Heart right ventricle (tissue), 16 donors: ENCODE results near the gene LZTS3. TPM values are rescaled to one million over a fixed set of nuclear protein-coding genes. Genes with fewer than 3 reads are reported as not detected.

Source experiments
- ATAC-seq, 8 donors: fragments of 200-7000 bp; cut with Tn5 transposase; one replicate each; pipeline ENCODE4 v1.9.1; 2020; ENCODE audit warnings: mild to moderate bottlenecking in 8 of 8, moderate library complexity in 8 of 8, moderate number of reproducible peaks in 1 of 8
- DNase-seq, 2 donors: peaks; one replicate each; pipeline ENCODE4 v3.0.0-alpha.2; 2020
- H3K27ac ChIP-seq, 10 donors: fragments of 200-600 bp; sonication (generic) in 2 of 10; one replicate each; pipeline versions ENCODE4 v1.5.0 to v1.8.0; 2020 to 2022; ENCODE audit warnings: mild to moderate bottlenecking in 3 of 10
- H3K27me3 ChIP-seq, 7 donors: fragments of 200-600 bp; one replicate each; pipeline ENCODE4 v1.8.0; 2021 to 2022; ENCODE audit warnings: mild to moderate bottlenecking in 2 of 7
- H3K36me3 ChIP-seq, 9 donors: fragments of 200-600 bp; sonication (generic) in 1 of 9; one replicate each; pipeline versions ENCODE4 v1.5.0 to v1.8.0; 2020 to 2022; ENCODE audit warnings: mild to moderate bottlenecking in 2 of 9
- H3K4me1 ChIP-seq, 9 donors: fragments of 200-600 bp; sonication (generic) in 1 of 9; one replicate each; pipeline versions ENCODE4 v1.5.0 to v1.8.0; 2020 to 2022; ENCODE audit warnings: mild to moderate bottlenecking in 4 of 9
- H3K4me3 ChIP-seq, 10 donors: fragments of 200-600 bp; sonication (generic) in 2 of 10; one replicate each; pipeline versions ENCODE4 v1.5.0 to v1.8.0; 2020 to 2022; ENCODE audit warnings: mild to moderate bottlenecking in 7 of 10, moderate library complexity in 2 of 10
- H3K9me3 ChIP-seq, 11 donors: fragments of 200-600 bp in 10 of 11; sonication (generic) in 2 of 11; one replicate each; pipeline versions ENCODE4 v1.5.0 to v1.8.0; 2013 to 2022; ENCODE audit warnings: mild to moderate bottlenecking in 2 of 11, control low read depth in 1 of 11, moderate library complexity in 1 of 11
- CTCF ChIP-seq, 9 donors: fragments of 200-600 bp; sonication (generic) in 2 of 9; IDR thresholded peaks; one replicate each; pipeline versions ENCODE4 v1.5.0 to v1.8.0; 2021 to 2022; ENCODE audit warnings: antibody characterized with exemption in 9 of 9, mild to moderate bottlenecking in 5 of 9, moderate library complexity in 1 of 9
- WGBS, 2 donors: extraction: QIAGEN DNeasy Blood & Tissue Kit; methylation state at CpG; one replicate each; pipeline ENCODE4 v1.1.7; 2013; ENCODE audit warnings: inconsistent platforms in 1 of 2; 5-methylcytosine and 5-hydroxymethylcytosine counted together
- intact Hi-C, 10 donors: fragments of 100-400 bp; cut with DNase I; formaldehyde crosslinking; loops; one replicate each; pipeline versions ENCODE4 v1.11.1 to v1.14.2; 2022
- polyA plus RNA-seq, 2 donors: library from polyadenylated mRNA; stranded (reverse); fragments of 200-250 nt; gene quantifications; one replicate each; pipeline ENCODE4 v1.2.3, GENCODE V29; 2013
- total RNA-seq, 10 donors: library from RNA; stranded (reverse); fragmentation: NEBNext Ultra II Directional in 3 of 10; extraction: Animal tissue kit (Norgen Biotek cat#: 25700) in 3 of 10; gene quantifications; one replicate each; pipeline versions ENCODE4 v1.2.1 to v1.2.4, GENCODE V29; 2021 to 2023
- donor health status: Arrhythmogenic right ventricular cardiomyopathy.
- donor health status: ischemic (EF 13 %, LVEDD 7.1; RV severe dilation, severe dysfunction).
- donor health status: healthy with polysubstance abuse.
- donor health status: DM: no; HTN: yes; CAD: no.
- donor health status: DM: no; HTN: no; CAD: no.
- donor health status: ischemic (EF 25% LVEDD 6.9; RV normal size, moderate dysfunction).
- donor health status: ischemic (EF 25% LVEDD 5.7; RV mildly dilated, moderate dysfunction).
- donor health status: healthy.
- donor health status: DM: yes; HTN: yes; CAD: no.
- donor health status: Ischemic cardiomyopathy.
- donor health status: ischemic (EF 35%, LVEDD 5.7; RV mildly dilated, moderate dysfunction).
- donor health status: nonischemic (EF 11% LVEDD 7.7; RV severe dilation, severe dysfunction).
- donor health status: DM: yes; HTN: yes; CAD: no.
- donor health status: PGD.
- donor health status: ischemic (EF 29% LVEDD 5.4; RV normal size, mild dysfunction).
- donor health status: nonischemic (EF 23%, LVEDD 6.1; RV moderate dilation, normal function).

Gene LZTS3
- total and polyA plus RNA-seq, 12 donors: 7.1 to 27.0 (median 9.5) TPM

DNA sequence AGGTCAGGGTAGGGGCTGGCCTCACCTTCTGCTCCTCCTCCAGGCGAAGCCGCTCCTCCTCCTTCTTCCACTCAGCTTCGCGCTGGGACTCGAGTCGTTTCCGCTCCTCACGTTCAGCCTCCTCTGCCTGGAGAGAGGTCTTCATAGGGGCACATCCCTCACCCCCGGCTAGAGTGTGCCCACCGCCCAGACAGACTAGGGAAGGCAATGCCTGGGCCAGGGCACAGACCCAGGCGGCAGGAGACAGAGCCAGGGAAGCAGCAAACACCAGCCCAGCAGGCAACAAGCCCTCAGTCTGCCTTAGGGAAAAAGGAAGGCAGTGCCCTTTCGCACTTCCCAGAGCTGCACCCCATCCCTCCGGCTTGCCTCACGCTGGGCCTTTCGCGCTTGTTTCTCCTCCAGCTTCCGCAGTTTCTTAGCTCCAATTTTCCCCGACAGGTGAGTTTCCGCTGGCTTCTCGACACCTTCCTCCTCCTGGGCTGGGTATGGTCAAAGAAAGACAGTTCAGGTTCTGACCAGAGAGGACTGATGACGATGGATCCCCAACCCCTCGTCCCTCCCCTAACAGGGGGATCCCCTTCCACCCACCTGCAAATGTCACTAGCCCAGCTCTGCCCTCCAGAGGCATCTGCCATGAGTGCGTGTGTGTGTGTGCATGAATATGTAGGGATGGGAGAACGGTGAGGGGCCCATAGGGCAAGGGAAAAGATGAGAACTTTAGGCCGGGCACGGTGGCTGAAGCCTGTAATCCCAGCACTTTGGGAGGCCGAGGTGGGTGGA lies 26.8 kb upstream of the LZTS3 start:
- no peaks in the 10 kb centered on the region for H3K9me3 ChIP-seq
- H3K4me1 ChIP-seq: peaks cover 3 to 18% (median 13%) of the 10 kb centered on the region in 9 donors
- H3K27me3 ChIP-seq: no peaks in the 10 kb centered on the region
- ATAC-seq (no peak), DNase-seq (no peak)
- peaks cover 0 to 77% (median 23%) of the 10 kb centered on the region in 9 donors for H3K36me3 ChIP-seq
- H3K27ac ChIP-seq: no peak overlapping the region
- intact Hi-C loops: loop anchor here in 1 of 10 donors (5.0 kb wide), 1 partner anchor 38 kb away; no protein-coding TSS in a partner anchor
- H3K4me3 ChIP-seq: no peak overlapping the region
- no peak for TF ChIP-seq CTCF (IDR thresholded peaks at IDR 0.05)
- WGBS, 2 donors: 91 to 93% methylated on average over 27 of the region's 27 CpGs

GRCh38 chr20:3199206-3199605 lies 25.9 kb upstream of the LZTS3 start:
- H3K9me3 ChIP-seq: no peaks in the 10 kb centered on the region
- intact Hi-C loops: no loop called here
- no peak for TF ChIP-seq CTCF (IDR thresholded peaks at IDR 0.05)
- H3K4me3 ChIP-seq: no peak overlapping the region
- peaks cover 3 to 14% (median 12%) of the 10 kb centered on the region in 9 donors for H3K4me1 ChIP-seq
- 50 to 71% methylated on average over 2 of the region's 2 CpGs for WGBS, 2 donors
- peaks cover 0 to 87% (median 33%) of the 10 kb centered on the region in 9 donors for H3K36me3 ChIP-seq
- ATAC-seq (no peak), DNase-seq (no peak)
- H3K27ac ChIP-seq: no peak overlapping the region
- no peaks in the 10 kb centered on the region for H3K27me3 ChIP-seq

DNA sequence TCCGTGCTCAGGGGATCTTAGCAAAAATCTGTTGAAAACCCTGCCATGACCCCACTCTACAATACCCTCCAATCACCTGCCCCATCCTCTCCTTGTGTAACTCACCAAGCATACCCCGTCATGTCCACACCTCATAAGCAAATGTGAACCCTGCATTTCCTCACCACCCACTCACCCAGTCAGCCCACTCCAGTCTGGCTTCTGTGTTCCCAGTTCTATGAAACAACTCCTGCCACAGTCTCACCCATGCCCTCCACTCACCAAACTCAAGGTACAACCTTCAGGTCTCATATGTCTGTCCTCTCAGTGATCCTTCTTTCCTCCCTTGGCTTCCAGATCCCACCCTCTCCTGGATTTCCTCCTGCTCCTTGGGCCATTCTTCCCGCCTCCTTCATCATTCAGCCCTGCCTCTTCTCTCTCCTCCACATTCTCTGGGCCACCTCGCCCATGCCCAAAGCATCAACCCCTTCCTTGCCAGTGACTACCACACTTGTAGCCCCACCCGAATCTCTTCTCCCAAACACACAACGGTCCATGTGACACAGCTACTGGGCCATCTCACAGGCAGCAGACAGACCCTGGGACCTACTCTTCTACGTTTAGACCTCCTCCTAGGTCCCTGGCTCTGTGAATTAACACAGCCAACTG lies 22.4 kb upstream of the LZTS3 start:
- Histone ChIP-seq H3K27ac (no peak overlapping the region), H3K36me3 (peaks cover 0 to 100% (median 56%) of the 10 kb centered on the region in 9 donors), H3K4me3 (no peak overlapping the region), H3K27me3 (no peaks in the 10 kb centered on the region), H3K9me3 (no peaks in the 10 kb centered on the region), H3K4me1 (no peaks in the 10 kb centered on the region)
- intact Hi-C loops: no loop called here
- ATAC-seq (no peak), DNase-seq (no peak)
- no peak for TF ChIP-seq CTCF (IDR thresholded peaks at IDR 0.05)
- 93 to 95% methylated on average over 7 of the region's 7 CpGs for WGBS, 2 donors

DNA sequence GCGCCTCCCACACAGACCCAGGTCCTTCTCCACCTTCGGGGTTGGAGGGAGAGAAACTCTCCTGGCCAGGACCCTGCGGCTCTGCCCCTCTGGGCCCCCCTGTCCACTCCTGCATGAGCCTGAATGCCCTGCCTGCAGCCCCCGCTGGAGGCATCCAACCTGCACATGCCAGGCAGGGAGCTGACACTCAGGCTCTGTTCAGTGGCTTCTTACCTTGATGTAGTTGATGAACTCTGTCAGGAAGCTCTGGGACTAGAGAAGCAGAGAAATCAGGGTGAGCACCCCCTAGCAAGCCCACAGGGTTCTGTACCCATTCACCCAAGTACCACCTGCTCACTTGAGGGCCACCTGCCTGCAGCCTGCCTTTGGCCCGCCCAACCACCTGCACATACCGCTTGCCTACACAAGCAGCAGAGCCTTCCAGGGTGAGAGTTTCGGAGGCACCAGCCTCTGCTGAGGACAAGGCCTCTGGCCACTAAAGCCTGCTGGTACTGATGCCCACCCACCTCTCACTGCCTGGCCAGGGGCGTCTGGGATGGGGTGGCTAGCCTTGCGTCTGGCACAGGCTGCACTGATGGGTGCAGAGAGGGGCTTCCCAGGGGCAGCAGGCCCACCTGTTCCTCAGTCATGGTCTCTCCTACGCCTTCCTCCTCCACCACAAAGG lies 21.4 kb upstream of the LZTS3 start:
- intact Hi-C loops: no loop called here
- H3K36me3 ChIP-seq: peaks cover 0 to 100% (median 52%) of the 10 kb centered on the region in 9 donors
- no peak overlapping the region for H3K4me3 ChIP-seq
- no peaks in the 10 kb centered on the region for H3K4me1 ChIP-seq
- 90 to 95% methylated on average over 10 of the region's 10 CpGs for WGBS, 2 donors
- ATAC-seq: no peak
- H3K9me3 ChIP-seq: no peaks in the 10 kb centered on the region
- H3K27me3 ChIP-seq: no peaks in the 10 kb centered on the region
- no peak overlapping the region for H3K27ac ChIP-seq
- DNase-seq: no peak
- TF ChIP-seq CTCF (IDR thresholded peaks at IDR 0.05): no peak
